H1 (cell line): ENCODE data around the gene CCDC192. TPM values are rescaled to one million over a fixed set of nuclear protein-coding genes. Genes with fewer than 3 reads are reported as not detected.

ENCODE experiments used
- CTCF ChIA-PET: fragments of 300-600 bp; sonication (Branson Sonifier 250); formaldehyde crosslinking; loops from one replicate; lab custom pipeline; 2021; ENCODE audit not compliant: partially characterized antibody; lab: Charles Lee
- POLR2A ChIA-PET: fragments of 300-600 bp; sonication (Branson Sonifier 250); formaldehyde crosslinking; loops from one replicate; lab custom pipeline; 2021; ENCODE audit warnings: inconsistent platforms; ENCODE audit not compliant: partially characterized antibody; lab: Charles Lee
- DNase-seq, 2 experiments: peaks; one replicate each; pipeline versions ENCODE4 v3.0.0 to v3.0.0-alpha.2; 2010 to 2022; ENCODE audit warnings: low spot score in 2 of 2, low read depth in 1 of 2, mixed read lengths in 1 of 2
- FAIRE-seq: peaks from 2 replicates; lab custom pipeline; 2011; peaks lifted over from hg19 to GRCh38; lab: Jason Lieb, UNC
- H2AFZ ChIP-seq: 2 replicates; pipeline ENCODE4 v1.8.1; 2012; ENCODE audit warnings: low read length, inconsistent platforms
- H2AK5ac ChIP-seq: 2 replicates; pipeline ENCODE4 v1.6.1; 2013; ENCODE audit warnings: low read depth, low read length
- H2BK120ac ChIP-seq: replicated peaks from 2 replicates; pipeline ENCODE3; 2013; ENCODE audit warnings: low read depth, low read length, inconsistent platforms
- H2BK12ac ChIP-seq: 2 replicates; pipeline ENCODE4 v1.6.1; 2013; ENCODE audit warnings: low read depth, low read length
- H2BK15ac ChIP-seq: 2 replicates; pipeline ENCODE4 v1.6.1; 2013; ENCODE audit warnings: low read length
- H2BK20ac ChIP-seq: 2 replicates; pipeline ENCODE4 v1.6.1; 2013; ENCODE audit warnings: low read length
- H2BK5ac ChIP-seq: 2 replicates; pipeline ENCODE4 v1.6.1; 2013; ENCODE audit warnings: low read depth, low read length
- H3K14ac ChIP-seq: 2 replicates; pipeline ENCODE4 v1.6.1; 2013; ENCODE audit warnings: inconsistent platforms; ENCODE audit not compliant: insufficient read length
- H3K18ac ChIP-seq: 2 replicates; pipeline ENCODE4 v1.6.1; 2013; ENCODE audit warnings: low read length; ENCODE audit errors: extremely low read depth
- H3K23ac ChIP-seq: 2 replicates; pipeline ENCODE4 v1.6.1; 2013; ENCODE audit warnings: inconsistent platforms; ENCODE audit not compliant: insufficient read length
- H3K23me2 ChIP-seq: 2 replicates; pipeline ENCODE4 v1.6.1; 2013; ENCODE audit warnings: low read depth, low read length
- H3K27ac ChIP-seq: 2 replicates; pipeline ENCODE4 v1.6.1; 2011; ENCODE audit warnings: low read depth, low read length, inconsistent platforms
- H3K27me3 ChIP-seq, 4 experiments: replicated peaks in 1 of 4; 1 replicate in 1 of 4; 2 replicates in 3 of 4; pipeline versions ENCODE4 v1.6.1 to v1.8.1; 2011 to 2013; ENCODE audit warnings: low read length in 3 of 4, mild to moderate bottlenecking in 3 of 4, inconsistent platforms in 2 of 4, mixed read lengths in 2 of 4, moderate library complexity in 1 of 4; ENCODE audit not compliant: control insufficient read depth in 3 of 4, insufficient read depth in 3 of 4; ENCODE audit errors: extremely low read depth in 1 of 4
- H3K36me3 ChIP-seq, 4 experiments: 2 replicates each; pipeline versions ENCODE4 v1.6.1 to v1.8.1; 2011 to 2013; ENCODE audit warnings: mild to moderate bottlenecking in 4 of 4, low read length in 3 of 4, moderate library complexity in 2 of 4, control low read depth in 1 of 4, inconsistent platforms in 1 of 4; ENCODE audit not compliant: insufficient read depth in 4 of 4, control insufficient read depth in 2 of 4
- H3K4ac ChIP-seq: replicated peaks from 2 replicates; pipeline ENCODE3; 2013; ENCODE audit warnings: low read length, low read depth, mixed read lengths, inconsistent platforms; ENCODE audit not compliant: insufficient read length
- H3K4me1 ChIP-seq, 4 experiments: replicated peaks in 1 of 4; 1 replicate in 1 of 4; 2 replicates in 3 of 4; pipeline versions ENCODE4 v1.6.1 to v1.8.1; 2011 to 2013; ENCODE audit warnings: low read length in 3 of 4, inconsistent platforms in 2 of 4, mixed read lengths in 1 of 4; ENCODE audit not compliant: insufficient read depth in 4 of 4, control insufficient read depth in 3 of 4
- H3K4me2 ChIP-seq, 2 experiments: 2 replicates each; pipeline versions ENCODE4 v1.6.1 to v1.8.1; 2011 to 2013; ENCODE audit warnings: low read depth in 2 of 2, low read length in 2 of 2, control low read depth in 1 of 2, inconsistent platforms in 1 of 2, mild to moderate bottlenecking in 1 of 2; ENCODE audit not compliant: insufficient read depth in 1 of 2
- H3K4me3 ChIP-seq, 4 experiments: fragments of 200-600, 300-600 bp in 1 of 4; sonication (generic), shearing (Covaris generic), sonication (Bioruptor Twin) in 1 of 4; 2 replicates each; pipeline versions ENCODE4 v1.5.1 to v1.8.1; 2011 to 2016; ENCODE audit warnings: low read length in 4 of 4, low read depth in 3 of 4, control low read depth in 2 of 4, inconsistent platforms in 2 of 4, mild to moderate bottlenecking in 2 of 4, mixed read lengths in 1 of 4, moderate library complexity in 1 of 4; ENCODE audit not compliant: insufficient read depth in 2 of 4; ENCODE audit errors: extremely low read depth in 1 of 4
- H3K56ac ChIP-seq: replicated peaks from 2 replicates; pipeline ENCODE3; 2013; ENCODE audit warnings: low read depth, mild to moderate bottlenecking, mixed read lengths, low read length, inconsistent platforms; ENCODE audit not compliant: insufficient read length
- H3K79me1 ChIP-seq: 2 replicates; pipeline ENCODE4 v1.6.1; 2013; ENCODE audit warnings: low read depth, low read length, control low read depth
- H3K79me2 ChIP-seq, 2 experiments: 2 replicates each; pipeline versions ENCODE4 v1.6.1 to v1.8.1; 2012 to 2013; ENCODE audit warnings: low read length in 2 of 2, mild to moderate bottlenecking in 2 of 2, inconsistent platforms in 1 of 2; ENCODE audit not compliant: insufficient read depth in 2 of 2, control insufficient read depth in 1 of 2
- H3K9ac ChIP-seq, 4 experiments: replicated peaks in 1 of 4; 1 replicate in 1 of 4; 2 replicates in 3 of 4; pipeline versions ENCODE4 v1.6.1 to v1.8.1; 2011 to 2013; ENCODE audit warnings: low read depth in 3 of 4, low read length in 3 of 4, control low read depth in 2 of 4, mild to moderate bottlenecking in 2 of 4, moderate library complexity in 2 of 4, inconsistent platforms in 1 of 4; ENCODE audit errors: extremely low read depth in 1 of 4
- H3K9me3 ChIP-seq, 2 experiments: 2 replicates each; pipeline versions ENCODE4 v1.6.1 to v1.8.1; 2012 to 2013; ENCODE audit warnings: mild to moderate bottlenecking in 2 of 2, moderate library complexity in 2 of 2, control low read depth in 1 of 2, inconsistent platforms in 1 of 2, low read depth in 1 of 2, low read length in 1 of 2, mixed read lengths in 1 of 2; ENCODE audit not compliant: insufficient read depth in 2 of 2
- H4K20me1 ChIP-seq, 2 experiments: replicated peaks in 1 of 2; 2 replicates each; pipeline versions ENCODE3 to v1.8.1; 2011 to 2013; ENCODE audit warnings: inconsistent platforms in 2 of 2, low read length in 2 of 2, mild to moderate bottlenecking in 1 of 2; ENCODE audit not compliant: insufficient read depth in 2 of 2, control insufficient read depth in 1 of 2
- H4K5ac ChIP-seq: 2 replicates; pipeline ENCODE4 v1.6.1; 2013; ENCODE audit warnings: low read length, low read depth, mixed read lengths, inconsistent platforms; ENCODE audit not compliant: insufficient read length
- H4K8ac ChIP-seq: 2 replicates; pipeline ENCODE4 v1.8.0; 2013; ENCODE audit warnings: mild to moderate bottlenecking, moderate library complexity, low read length, inconsistent platforms; ENCODE audit not compliant: insufficient read depth; ENCODE audit errors: extremely low read depth
- H4K91ac ChIP-seq: replicated peaks from 2 replicates; pipeline ENCODE3; 2013; ENCODE audit warnings: low read length, mixed read lengths, inconsistent platforms; ENCODE audit not compliant: insufficient read length
- WGBS, 2 experiments: shearing (Covaris generic) in 1 of 2; methylation state at CpG; one replicate each; pipeline versions ENCODE4 v1.1.6 to v1.1.7; 2013 to 2015; ENCODE audit warnings: low lambda C conversion rate in 2 of 2, mixed read lengths in 2 of 2, inconsistent platforms in 1 of 2, low coverage in 1 of 2, missing lambda C conversion rate in 1 of 2; ENCODE audit not compliant: insufficient replicate concordance in 2 of 2, insufficient coverage in 1 of 2, insufficient read length in 1 of 2; ENCODE audit errors: extremely low coverage in 1 of 2, missing lambda C conversion rate in 1 of 2; 5-methylcytosine and 5-hydroxymethylcytosine counted together
- polyA plus RNA-seq, 7 experiments: library from polyadenylated mRNA; depleted of rRNA in 3 of 7; stranded (reverse) in 5 of 7; unstranded in 2 of 7; fragments of >200 nt in 5 of 7; fragments of 200-250 nt in 2 of 7; gene quantifications; 1 replicate in 5 of 7; 2 replicates in 1 of 7; 4 replicates in 1 of 7; pipeline versions ENCODE4 v1.2.1 to v1.2.3, GENCODE V29; 2011 to 2013; ENCODE audit warnings: missing spikeins in 2 of 7, mixed read lengths in 2 of 7
- total RNA-seq: library from RNA; stranded (reverse); fragmentation: NEBNext Ultra II Directional; extraction: Animal tissue kit (Norgen Biotek cat#: 25700); gene quantifications from 2 replicates; pipeline ENCODE4 v1.2.1, GENCODE V29; 2021
- TF ChIP-seq, protein P1 (sequence below): IDR thresholded peaks from 2 replicates; pipeline ENCODE4 v1.6.1; 2012; ENCODE audit warnings: inconsistent platforms

The CCDC192 gene
- total and polyA plus RNA-seq, 2 of the 8 experiments (the other 6 are each of a cell fraction or from before 2014, with no cell fraction given), result 0.61 TPM; not detected in 1

DNA sequence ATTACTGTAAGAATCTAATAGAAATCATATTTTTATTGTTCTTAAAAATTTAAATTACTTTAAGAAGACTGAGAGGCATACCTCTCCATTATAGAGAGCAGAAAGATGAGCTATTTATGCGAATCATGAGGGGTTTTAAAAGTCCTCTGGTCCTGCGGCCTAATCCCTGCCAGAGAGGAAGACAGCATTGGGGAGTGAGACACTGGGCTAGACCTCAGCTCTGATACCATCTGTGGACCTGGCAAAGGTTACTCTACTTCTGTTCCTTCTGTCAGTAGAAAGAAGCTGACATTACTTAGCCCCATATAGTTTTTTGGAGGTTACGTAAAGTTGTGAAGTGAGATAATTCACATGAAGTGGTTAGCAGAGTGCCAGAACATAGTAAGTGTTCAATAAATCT lies 103.6 kb downstream of the CCDC192 start:
- H3K14ac ChIP-seq, result no peak overlapping the region
- no peaks in the 10 kb centered on the region for H3K23me2 ChIP-seq
- no peak for DNase-seq
- CTCF ChIA-PET, result interaction anchor here (1.0 to 1.7 kb wide), 5 partner anchors 10 to 58 kb away, joined by 3 to 4 read pairs (median 3); no protein-coding TSS in a partner anchor
- H3K79me2 ChIP-seq, result no peaks in the 10 kb centered on the region
- 88% methylated on average over 3 of the region's 3 CpGs; no CpG with 5 or more reads in 1 of the 2 experiments for WGBS, 2 experiments
- no peak overlapping the region for H2AFZ ChIP-seq
- no peak overlapping the region for H2BK15ac ChIP-seq
- no peak overlapping the region for H3K4ac ChIP-seq
- H3K4me3 ChIP-seq, result no peak overlapping the region
- H3K9ac ChIP-seq, result no peak overlapping the region
- H2BK5ac ChIP-seq, result no peak overlapping the region
- no peaks in the 10 kb centered on the region for H3K36me3 ChIP-seq
- H3K9me3 ChIP-seq, result no peaks in the 10 kb centered on the region
- H3K79me1 ChIP-seq, result no peaks in the 10 kb centered on the region
- no peak for FAIRE-seq
- H3K23ac ChIP-seq, result no peak overlapping the region
- no peak overlapping the region for H2BK12ac ChIP-seq
- no peak overlapping the region for H4K5ac ChIP-seq
- H4K8ac ChIP-seq, result no peak overlapping the region
- no peaks in the 10 kb centered on the region for H4K20me1 ChIP-seq
- H2BK120ac ChIP-seq, result no peak overlapping the region
- no peak overlapping the region for H3K18ac ChIP-seq
- no peak overlapping the region for H4K91ac ChIP-seq
- H3K27me3 ChIP-seq, result no peaks in the 10 kb centered on the region
- TF ChIP-seq, protein P1, sequence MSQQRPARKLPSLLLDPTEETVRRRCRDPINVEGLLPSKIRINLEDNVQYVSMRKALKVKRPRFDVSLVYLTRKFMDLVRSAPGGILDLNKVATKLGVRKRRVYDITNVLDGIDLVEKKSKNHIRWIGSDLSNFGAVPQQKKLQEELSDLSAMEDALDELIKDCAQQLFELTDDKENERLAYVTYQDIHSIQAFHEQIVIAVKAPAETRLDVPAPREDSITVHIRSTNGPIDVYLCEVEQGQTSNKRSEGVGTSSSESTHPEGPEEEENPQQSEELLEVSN, result no peak
- H3K56ac ChIP-seq, result no peak overlapping the region
- H2BK20ac ChIP-seq, result no peak overlapping the region
- POLR2A ChIA-PET, result no interaction called here
- H2AK5ac ChIP-seq, result no peak overlapping the region
- no peak overlapping the region for H3K4me2 ChIP-seq
- peaks cover 0 to 7% (median 2%) of the 10 kb centered on the region in 4 experiments; a peak in 2 of 7 replicates for H3K4me1 ChIP-seq
- H3K27ac ChIP-seq, result no peak overlapping the region
